Renal cortex interstitium (tissue), 11 donors: ENCODE data around the gene FUBP3. TPM values are rescaled to one million over a fixed set of nuclear protein-coding genes. Genes with fewer than 3 reads are reported as not detected.

Experiments used
- DNase-seq, 11 donors: peaks; one replicate each; pipeline ENCODE4 v3.0.0-alpha.2; 2013; ENCODE audit warnings: low read depth in 9 of 11, low spot score in 4 of 11; ENCODE audit errors: extremely low read depth in 1 of 11
- polyA plus RNA-seq, 3 donors: library from polyadenylated mRNA; unstranded; fragments of 120-200 nt; gene quantifications; one replicate each; pipeline ENCODE4 v1.2.1, GENCODE V29; 2013; ENCODE audit not compliant: insufficient read length in 3 of 3

Gene FUBP3
- polyA plus RNA-seq, 3 donors: 76.6 to 88.6 (median 77.7) TPM

DNA sequence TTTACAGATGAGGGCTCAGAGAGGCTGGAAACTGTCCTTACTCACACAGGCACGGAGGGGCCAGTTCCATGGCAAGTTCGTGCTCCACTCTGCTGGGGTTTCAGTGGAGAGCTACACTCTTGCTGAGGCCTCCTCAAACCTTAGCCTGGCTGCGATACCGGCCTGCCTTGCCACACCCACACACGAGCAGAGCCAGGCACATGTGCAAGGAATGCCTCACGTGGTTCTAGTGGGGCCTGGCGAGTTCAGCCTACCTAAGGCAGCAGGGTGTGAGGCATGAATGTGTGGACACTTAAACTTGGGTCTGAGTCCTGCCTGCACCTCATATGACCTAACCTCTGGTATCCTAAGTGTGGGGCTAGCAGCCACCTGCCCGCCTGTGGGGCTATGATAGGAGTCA lies 63.5 kb downstream of the FUBP3 start:
- no peak for DNase-seq

DNA sequence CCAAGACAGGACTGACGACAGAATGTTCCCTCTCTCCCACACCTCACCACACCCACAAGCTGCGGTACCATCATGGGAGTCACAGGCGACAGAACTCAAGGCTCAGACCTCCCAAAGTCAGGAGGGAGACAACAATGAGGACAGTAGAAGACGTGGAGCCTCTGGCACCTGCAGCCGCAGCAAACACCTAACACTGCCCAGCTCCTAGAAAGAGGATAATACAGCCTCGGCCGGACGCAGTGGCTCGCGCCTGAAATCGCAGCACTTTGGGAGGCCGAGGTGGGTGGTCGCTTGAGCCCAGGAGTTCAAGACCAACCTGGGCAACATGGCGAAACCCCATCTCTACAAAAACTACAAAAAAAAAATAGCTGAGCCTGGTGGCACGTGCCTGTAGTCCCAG lies 71.8 kb downstream of the FUBP3 start:
- no peak for DNase-seq

GRCh38 chr9:130651752-130652151 lies 72.4 kb downstream of the FUBP3 start:
- no peak for DNase-seq

DNA sequence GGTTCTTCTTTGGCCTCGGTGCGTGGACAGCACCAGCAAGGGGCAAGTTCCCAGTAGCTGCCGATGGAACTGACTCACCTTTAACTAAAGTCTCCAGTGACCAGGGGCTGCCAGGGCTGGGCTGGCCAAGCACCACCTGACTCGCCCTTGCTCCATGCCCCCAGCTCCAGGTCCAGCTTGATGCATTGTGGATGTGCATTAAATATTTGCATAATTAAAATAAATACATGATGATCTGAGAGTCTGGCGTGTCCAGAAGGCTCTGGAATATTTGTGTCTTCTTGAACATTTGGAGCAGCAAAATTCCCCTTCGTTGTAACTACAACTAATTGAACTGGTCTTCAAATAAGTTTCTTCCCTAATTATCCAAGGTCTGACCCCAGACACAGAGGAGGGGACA lies 75.5 kb downstream of the FUBP3 start:
- no peak for DNase-seq

DNA sequence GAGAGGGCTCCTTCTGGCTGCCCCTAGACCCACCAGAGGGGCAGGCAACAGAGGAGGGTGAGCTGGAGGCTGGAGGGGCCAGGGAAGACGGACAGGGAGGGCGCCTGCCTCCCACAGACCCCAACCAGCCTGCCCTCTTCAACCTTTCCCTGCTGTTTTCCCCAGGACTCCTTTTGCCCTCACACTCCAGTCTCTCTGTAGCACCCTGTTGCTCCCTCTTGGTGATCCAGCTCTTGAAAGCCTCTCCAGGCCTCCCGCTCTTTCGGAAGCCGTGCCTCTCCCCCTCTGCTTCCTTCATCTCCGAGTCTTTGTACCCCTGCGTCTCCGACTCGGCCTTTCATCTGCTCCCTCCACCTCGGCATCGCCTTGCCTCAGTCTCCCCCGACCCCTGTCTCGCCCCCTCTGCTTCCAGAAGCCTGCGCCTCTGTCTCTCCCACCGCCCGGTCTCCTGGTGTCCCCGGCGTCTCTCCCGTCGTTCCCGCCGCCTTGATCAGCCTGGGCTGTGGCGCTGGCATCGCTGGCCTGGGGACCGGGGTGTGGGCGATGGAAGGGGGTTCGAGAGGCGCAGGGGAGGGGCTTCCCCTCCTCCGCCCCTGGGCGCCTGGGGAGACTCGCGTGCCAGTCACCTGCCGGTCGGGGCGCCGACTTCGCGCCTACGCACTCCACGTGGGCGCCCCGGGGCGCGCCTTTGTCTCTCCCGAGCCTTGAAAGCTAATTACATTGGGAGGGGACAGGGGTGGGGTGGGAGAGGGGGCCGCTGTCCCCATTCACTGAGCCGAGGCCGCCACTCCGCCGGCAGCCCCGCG lies 79.7 kb downstream of the FUBP3 start:
- no peak for DNase-seq

- DNase-seq: no peak
Measured at GRCh38 chr9:130659699-130660248, 80.4 kb downstream of the FUBP3 start.

- no peak for DNase-seq
Measured at GRCh38 chr9:130660326-130660682, 80.9 kb downstream of the FUBP3 start.

DNA sequence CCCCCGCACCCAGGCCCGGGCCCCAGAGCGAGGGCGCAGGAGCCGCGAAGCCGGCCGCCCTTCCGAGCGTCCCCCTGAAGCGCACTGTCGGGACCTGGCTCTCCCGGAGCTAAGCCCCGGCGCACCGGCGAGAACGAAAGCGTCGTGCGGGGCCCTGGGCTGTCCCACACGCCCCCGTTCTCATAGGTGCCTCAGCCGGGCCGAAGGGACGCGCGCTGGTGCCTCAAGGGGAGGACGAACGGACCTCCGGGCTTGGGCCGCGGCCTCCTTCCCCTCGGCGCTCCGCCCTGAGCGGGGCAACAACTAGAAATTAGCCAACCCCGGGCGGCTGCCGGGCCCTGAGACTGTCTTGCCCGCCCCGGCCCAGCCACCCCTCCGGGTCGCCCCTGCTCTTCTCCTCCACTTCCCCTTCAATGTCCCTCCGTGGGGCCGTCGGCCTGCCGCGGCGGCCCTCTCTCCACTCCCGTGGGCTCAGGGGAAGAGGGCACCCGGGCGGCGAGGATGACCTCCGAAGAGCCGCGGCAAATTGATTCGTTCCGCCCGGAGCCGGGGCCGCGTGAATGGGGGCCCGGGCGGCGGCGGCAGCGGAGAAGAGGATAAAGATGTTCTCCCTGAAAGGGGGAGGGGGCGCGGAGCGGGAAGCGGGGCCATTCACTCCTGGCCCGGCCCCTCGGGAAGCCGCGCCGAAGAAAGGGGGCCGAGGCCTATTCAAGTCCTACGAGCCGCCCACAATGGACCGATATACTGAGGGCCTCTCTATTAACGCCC lies 81.5 kb downstream of the FUBP3 start:
- DNase-seq: no peak

DNA sequence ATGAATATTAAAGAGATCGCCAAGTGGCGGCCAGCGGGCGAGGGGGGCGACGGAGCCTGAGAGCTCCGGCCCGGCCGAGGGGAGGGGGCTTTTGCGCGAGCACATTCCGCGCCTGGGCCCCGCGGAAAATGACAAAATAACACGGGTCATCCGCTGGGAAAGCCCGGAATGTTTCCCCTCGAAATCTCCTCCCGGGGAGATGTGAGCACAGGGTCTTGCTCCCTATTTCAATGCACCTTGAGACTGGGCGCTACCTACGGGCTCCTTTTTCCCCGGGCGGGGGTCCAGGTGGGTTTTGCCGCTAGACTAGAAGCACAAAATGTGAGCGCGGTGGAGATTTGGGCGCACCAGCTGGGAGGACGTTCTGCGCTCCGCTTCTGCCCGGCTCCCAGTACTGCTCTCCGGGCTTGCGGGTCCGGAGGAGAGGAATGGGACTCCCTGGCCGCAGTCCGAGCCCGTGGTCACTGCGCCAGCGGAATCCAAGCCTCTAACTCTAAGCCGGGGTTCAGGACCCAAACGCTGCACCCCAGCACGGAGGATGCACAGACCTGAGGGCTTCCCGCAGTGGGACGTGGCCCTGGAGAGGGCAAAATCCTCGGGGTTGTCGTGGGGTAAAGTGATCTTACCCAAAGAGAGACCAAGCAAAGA lies 82.2 kb downstream of the FUBP3 start:
- no peak for DNase-seq

- DNase-seq: no peak
Measured at GRCh38 chr9:130662099-130662969, 83.0 kb downstream of the FUBP3 start.

DNA sequence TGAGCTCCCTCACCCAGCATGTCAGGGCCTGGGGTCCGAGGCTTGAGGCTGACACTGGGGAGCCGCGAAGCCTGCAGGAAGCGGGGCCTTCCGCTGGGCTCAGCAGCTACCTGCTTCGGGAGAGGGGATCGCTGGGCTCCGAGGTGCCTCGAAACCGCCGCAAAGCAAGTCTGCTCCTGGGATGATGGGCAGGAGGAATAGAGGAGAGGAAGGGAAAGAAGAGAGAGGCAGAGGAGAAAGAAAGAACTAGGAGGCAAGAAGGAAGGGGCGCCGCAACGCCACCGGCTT lies 83.5 kb downstream of the FUBP3 start:
- no peak for DNase-seq

- DNase-seq: no peak
Measured at GRCh38 chr9:130663258-130663976, 84.0 kb downstream of the FUBP3 start.

DNA sequence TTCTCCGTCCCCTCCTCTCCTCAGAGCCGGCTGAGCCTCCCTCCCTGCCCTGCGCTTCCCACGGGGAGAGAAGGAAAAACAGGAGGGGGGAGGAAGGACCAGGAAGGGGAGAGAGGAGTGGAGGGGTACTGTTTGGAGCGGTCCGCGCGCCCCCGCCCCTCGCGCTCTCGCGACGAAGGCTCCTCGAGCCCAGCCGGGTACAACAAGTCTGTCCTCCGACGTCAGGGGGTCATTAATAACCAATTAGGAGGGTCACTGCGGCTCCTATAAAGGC lies 84.5 kb downstream of the FUBP3 start:
- DNase-seq: no peak

DNA sequence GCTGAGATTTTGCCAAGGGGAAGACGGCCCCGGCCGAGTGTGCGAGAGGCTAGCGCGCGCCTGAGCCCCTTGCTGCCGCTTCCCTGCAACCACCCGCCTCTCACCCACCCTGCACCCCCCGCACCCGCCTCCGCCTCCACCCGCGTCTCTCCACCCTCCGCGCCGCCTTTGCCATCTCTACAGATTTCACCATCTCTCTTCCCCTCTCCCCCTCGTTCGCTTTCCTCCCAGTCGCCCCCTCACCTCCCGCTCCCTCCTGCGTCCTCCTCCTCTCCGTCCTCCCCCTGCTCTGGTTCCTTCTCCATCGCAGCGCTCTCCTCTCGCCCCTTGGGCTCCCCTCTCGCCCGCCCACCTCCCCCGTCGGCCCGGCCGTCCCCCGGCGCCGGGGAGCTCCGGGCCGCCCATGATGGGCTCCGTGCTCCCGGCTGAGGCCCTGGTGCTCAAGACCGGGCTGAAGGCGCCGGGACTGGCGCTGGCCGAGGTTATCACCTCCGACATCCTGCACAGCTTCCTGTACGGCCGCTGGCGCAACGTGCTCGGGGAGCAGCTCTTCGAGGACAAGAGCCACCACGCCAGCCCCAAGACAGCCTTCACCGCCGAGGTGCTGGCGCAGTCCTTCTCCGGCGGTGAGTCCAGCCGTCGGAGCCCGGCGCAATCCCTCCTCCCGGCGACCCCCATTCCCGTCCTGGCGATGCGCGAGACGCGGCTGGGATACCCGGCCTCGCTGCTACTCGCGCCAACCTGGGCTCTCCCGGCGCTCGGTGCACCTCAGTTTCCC lies 85.1 kb downstream of the FUBP3 start, which contains the start of gene PRDM12:
TSS of gene PRDM12 (plus strand) at position 344 of the 778 bp plus-strand sequence. CDS start at position 404, 60 bp downstream.
- DNase-seq: no peak

DNA sequence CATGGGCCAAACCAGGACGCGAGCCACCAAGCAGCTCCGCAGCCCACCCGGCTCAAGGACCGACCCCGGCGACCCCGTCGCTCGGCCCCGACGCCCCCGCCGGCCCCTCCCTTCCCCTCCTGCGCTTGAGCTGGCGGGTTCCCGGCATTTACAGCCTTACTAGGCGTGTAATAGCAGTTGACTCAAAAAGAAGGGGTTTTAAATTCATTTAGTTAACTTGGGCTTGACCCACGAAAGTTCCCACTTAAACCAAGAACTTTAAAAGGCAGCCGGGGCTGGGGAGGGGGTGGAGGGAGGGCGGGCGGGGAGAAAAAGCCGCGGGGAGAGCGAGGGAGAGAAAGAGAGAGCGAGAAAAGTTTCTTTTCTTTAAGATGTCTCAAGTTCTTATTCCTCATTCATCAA lies 85.7 kb downstream of the FUBP3 start:
- DNase-seq: no peak

- no peak for DNase-seq
Measured at GRCh38 chr9:130665431-130666392, 86.3 kb downstream of the FUBP3 start.
